ENCODE results near the gene MDM1.

GRCh38 chr12:68377881-68378280 lies 45.7 kb upstream of the MDM1 start:
- no peak for TF ChIP-seq CTCF (IDR thresholded peaks at IDR 0.05)
- TF ChIP-seq POLR2A (IDR thresholded peaks at IDR 0.05), result no peak
